ENCODE data around the gene RAB27A. TPM values are rescaled to one million over a fixed set of nuclear protein-coding genes. Genes with fewer than 3 reads are reported as not detected.

RAB27A gene
- total and polyA plus RNA-seq, 9 of the 15 experiments (the other 6 are each of a cell fraction or from before 2014, with no cell fraction given), result 31.5 to 171 (median 80.4) TPM

- 36% methylated on average over 5 of the region's 5 CpGs for WGBS (ENCODE audit: insufficient coverage, low coverage, missing lambda C conversion rate)
- in situ Hi-C loops (cut with MboI) (loop anchor here (5.0 kb wide), 1 partner anchor 40 kb away; no protein-coding TSS in a partner anchor), intact Hi-C loops (cut with micrococcal nuclease) (no loop called here)
- Histone ChIP-seq H3K4me3 (no peak overlapping the region), H3K79me2 (ENCODE audit: control insufficient read depth, insufficient read depth, low read length) (peaks cover 92% of the 10 kb centered on the region), H2AFZ (ENCODE audit: low read depth, low read length) (no peak overlapping the region), H3K9me3 (replicated peaks; ENCODE audit: control insufficient read depth, insufficient read depth, low read depth, low read length) (no peaks in the 10 kb centered on the region), H3K9me1 (ENCODE audit: control insufficient read depth, insufficient read depth, low read length) (peaks cover 4% of the 10 kb centered on the region), H3K27ac (ENCODE audit: extremely low read depth, low read depth, low read length) (peak overlapping the region; percentile 80), H3K9ac (ENCODE audit: insufficient read depth in 1 of 2, low read depth in 2 of 2, low read length in 2 of 2) (peak overlapping the region; percentile 57 to 72; a peak in 3 of 4 replicates), H3K27me3 (ENCODE audit: control insufficient read depth in 2 of 2, insufficient read depth in 2 of 2, low read length in 2 of 2) (no peaks in the 10 kb centered on the region), H4K20me1 (replicated peaks; ENCODE audit: control insufficient read depth, insufficient read depth, low read length) (peaks cover 10% of the 10 kb centered on the region; the same call in 1 of the 2 replicates), H3K4me2 (ENCODE audit: insufficient read depth, low read length) (peak overlapping the region; percentile 72), H3K36me3 (ENCODE audit: control insufficient read depth, insufficient read depth, low read length) (peaks cover 37% of the 10 kb centered on the region), H3K4me1 (replicated peaks in 1 of 2; ENCODE audit: control insufficient read depth in 2 of 2, insufficient read depth in 2 of 2, low read length in 2 of 2) (peaks cover 29 to 81% of the 10 kb centered on the region in 2 experiments)
- CTCF ChIA-PET (ENCODE audit: low intra/inter-chr PET ratio), result no interaction called here
- ATAC-seq, result peak; percentile 22
- POLR2A ChIA-PET, result interaction anchor here (0.6 to 1.0 kb wide), 7 partner anchors 19 to 64 kb away, joined by 3 read pairs; partner anchors contain the start of genes PIGB and PIGBOS1
- no TSS peak for BruUV-seq (replicated peaks)
- DNase-seq (ENCODE audit: extremely low read depth in 1 of 4, low spot score in 3 of 4), result peak; percentile 26 to 75 (median 48)
- FAIRE-seq, result peak; percentile 52
- peak; percentile 50; the same call in 1 of the 2 replicates for TF ChIP-seq MAFK (IDR thresholded peaks at IDR 0.05; ENCODE audit: low read length)
- TF ChIP-seq NBN (IDR thresholded peaks at IDR 0.05; ENCODE audit: low read depth), result peak; percentile 33; the same call in 1 of the 2 replicates
- TF ChIP-seq VEZF1 (CRISPR knock-in tag; IDR thresholded peaks at IDR 0.05), result peak; percentile 57
- no peak for TF ChIP-seq NR2C2 (CRISPR knock-in tag; IDR thresholded peaks at IDR 0.05)
- peak; percentile 15; the same call in 1 of the 2 replicates for TF ChIP-seq NR2C2 (tag; IDR thresholded peaks at IDR 0.05)
- TF ChIP-seq RFX1 (IDR thresholded peaks at IDR 0.05), result 0 out of 2 replicates have a peak, but pooled peaks have one; percentile 8
- TF ChIP-seq NCOR1 (IDR thresholded peaks at IDR 0.05), result peak; percentile 61
- no peak for TF ChIP-seq ZNF232 (CRISPR knock-in tag; IDR thresholded peaks at IDR 0.05)
- TF ChIP-seq MAFF (IDR thresholded peaks at IDR 0.05; ENCODE audit: low read length), result peak; percentile 53; the same call in 1 of the 2 replicates
- 0 out of 4 replicates have a peak, but pooled peaks of 1 of the 2 experiments have one; percentile 44 for TF ChIP-seq MNT (conservative IDR thresholded peaks at IDR 0.05)
- TF ChIP-seq HDAC2 (IDR thresholded peaks at IDR 0.05), result 0 out of 2 replicates have a peak, but pooled peaks have one; percentile 36
- TF ChIP-seq TAF15 (IDR thresholded peaks at IDR 0.05; ENCODE audit: low read depth, low read length), result no peak
- TF ChIP-seq L3MBTL2 (IDR thresholded peaks at IDR 0.05), result 0 out of 2 replicates have a peak, but pooled peaks have one; percentile 30
- peak; percentile 51 for TF ChIP-seq HMBOX1 (IDR thresholded peaks at IDR 0.05)
- TF ChIP-seq RAD21 (CRISPR knock-in tag; conservative IDR thresholded peaks at IDR 0.05 in 1 of 2, IDR thresholded peaks at IDR 0.05 in 1 of 2), result 0 out of 4 replicates have a peak, but pooled peaks of 1 of the 2 experiments have one; percentile 20
- TF ChIP-seq SMARCB1 (IDR thresholded peaks at IDR 0.05; ENCODE audit: insufficient read length, low read depth), result no peak
- no peak for TF ChIP-seq CCAR2 (IDR thresholded peaks at IDR 0.05; ENCODE audit: low read depth, low read length)
- no peak for TF ChIP-seq SRSF3 (IDR thresholded peaks at IDR 0.05; ENCODE audit: insufficient read depth, low read length)
- TF ChIP-seq CBFB (CRISPR knock-in tag; IDR thresholded peaks at IDR 0.05), result peak; percentile 50; the same call in 1 of the 2 replicates
- peak; percentile 96 for TF ChIP-seq SMARCE1 (IDR thresholded peaks at IDR 0.05)
Observed at GRCh38 chr15:55282284-55282833, 7.3 kb downstream of the RAB27A start.
